ENCODE results near the gene MYZAP.
"Not testable (repeated sequence)": the region's sequence is repeated elsewhere in the genome, so short reads cannot be mapped to it uniquely, and the experiment has no call there.

The MYZAP gene

DNA sequence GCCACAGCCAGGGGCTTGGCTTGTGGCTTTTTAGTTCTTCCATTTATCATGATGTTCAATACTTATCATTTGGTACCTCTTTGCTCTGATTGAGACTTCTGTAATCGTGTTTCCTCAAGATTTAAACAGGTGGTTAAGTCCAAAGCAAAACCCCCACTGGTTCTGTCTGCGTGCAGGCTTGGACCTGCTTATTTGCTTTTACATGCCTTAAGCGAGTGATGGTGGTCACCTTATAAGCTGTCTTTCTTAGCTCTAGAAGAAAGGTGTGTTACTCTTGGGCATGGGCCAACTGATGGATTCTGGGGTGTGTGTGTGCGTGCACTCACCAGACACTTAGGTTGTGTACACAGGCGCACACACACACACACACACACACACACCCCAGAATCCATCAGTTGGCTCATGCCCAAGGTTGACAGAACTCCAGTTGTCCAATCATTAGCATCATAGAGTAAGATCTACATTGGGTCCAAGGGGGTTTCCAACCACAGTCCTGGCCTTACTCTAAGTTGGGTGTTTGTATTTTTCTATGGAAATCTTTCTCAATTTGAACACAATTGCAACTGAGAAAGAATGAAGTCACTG is 1.2 kb downstream of the MYZAP start:
- DNase-seq (ENCODE audit: low spot score), result no peak

DNA sequence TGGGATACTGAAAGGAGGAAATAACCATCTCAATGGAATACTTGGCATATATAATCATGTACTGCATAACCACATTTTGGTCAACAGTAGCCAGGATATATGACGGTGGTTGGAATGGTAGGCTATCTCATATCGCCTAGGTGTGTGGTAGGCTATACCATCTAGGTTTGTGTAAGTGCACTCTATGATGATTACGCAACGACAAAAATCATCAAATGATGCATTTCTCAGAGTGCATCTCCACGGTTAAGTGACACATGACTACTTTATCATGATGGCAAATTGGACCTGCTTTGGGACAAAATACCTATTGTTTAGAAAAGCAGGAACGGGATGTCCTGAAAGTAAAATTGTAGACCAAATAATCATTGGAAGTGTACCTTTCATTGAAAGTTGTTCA is 2.8 kb downstream of the MYZAP start:
- no peak for DNase-seq (ENCODE audit: low spot score)

GRCh38 chr15:57595011-57595866 is 3.5 kb downstream of the MYZAP start:
- no peak for DNase-seq (ENCODE audit: low spot score)

GRCh38 chr15:57596301-57596855 is 4.7 kb downstream of the MYZAP start:
- no peak for DNase-seq (ENCODE audit: low spot score)

- no peak for DNase-seq (ENCODE audit: low spot score)
Measured at GRCh38 chr15:57596978-57597377, 5.3 kb downstream of the MYZAP start.

DNA sequence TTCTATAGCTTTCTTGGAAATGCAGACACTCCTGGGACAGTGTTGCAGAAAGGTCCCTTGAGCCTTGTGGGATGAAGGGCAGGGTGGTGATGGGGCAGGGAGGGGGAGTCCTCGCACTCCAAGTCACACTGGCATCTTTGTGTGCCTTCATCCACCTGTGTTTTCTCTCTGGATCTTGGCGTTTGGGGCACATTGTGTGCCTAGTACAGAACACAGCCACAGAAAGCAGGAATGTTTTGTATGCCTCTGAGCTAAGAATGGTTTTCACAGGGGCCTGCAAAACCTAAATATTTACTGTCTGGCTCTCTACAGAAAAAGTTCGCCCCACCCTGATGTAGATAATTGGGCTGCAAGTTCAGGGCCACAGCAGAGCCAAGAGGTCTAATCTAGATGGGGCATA is 5.7 kb downstream of the MYZAP start:
- no peak for DNase-seq (ENCODE audit: low spot score)

GRCh38 chr15:57598346-57598745 is 6.6 kb downstream of the MYZAP start:
- no peak for DNase-seq (ENCODE audit: low spot score)

- DNase-seq (ENCODE audit: low spot score), result no peak
Measured at GRCh38 chr15:57599296-57599810, 7.6 kb downstream of the MYZAP start.

DNA sequence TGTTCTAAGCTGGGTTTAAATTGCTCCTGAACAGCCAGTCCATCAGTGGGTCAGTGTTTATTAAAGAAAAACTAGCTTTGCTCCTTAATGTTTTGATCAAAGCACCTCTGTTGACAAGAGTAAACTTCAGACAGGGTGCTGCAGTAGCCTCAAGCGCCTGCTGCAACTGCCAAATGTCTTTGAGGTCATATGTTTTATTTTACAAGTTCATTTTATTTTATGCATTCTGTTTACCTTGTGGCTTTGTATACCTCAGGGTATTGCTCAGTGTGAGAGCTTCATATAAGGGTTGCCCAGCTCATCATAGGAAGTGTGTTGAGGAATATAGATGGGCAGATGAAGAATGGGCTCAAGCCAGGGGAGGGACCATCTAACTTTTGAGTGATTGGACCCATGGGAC is 8.5 kb downstream of the MYZAP start:
- no peak for DNase-seq (ENCODE audit: low spot score)

DNA sequence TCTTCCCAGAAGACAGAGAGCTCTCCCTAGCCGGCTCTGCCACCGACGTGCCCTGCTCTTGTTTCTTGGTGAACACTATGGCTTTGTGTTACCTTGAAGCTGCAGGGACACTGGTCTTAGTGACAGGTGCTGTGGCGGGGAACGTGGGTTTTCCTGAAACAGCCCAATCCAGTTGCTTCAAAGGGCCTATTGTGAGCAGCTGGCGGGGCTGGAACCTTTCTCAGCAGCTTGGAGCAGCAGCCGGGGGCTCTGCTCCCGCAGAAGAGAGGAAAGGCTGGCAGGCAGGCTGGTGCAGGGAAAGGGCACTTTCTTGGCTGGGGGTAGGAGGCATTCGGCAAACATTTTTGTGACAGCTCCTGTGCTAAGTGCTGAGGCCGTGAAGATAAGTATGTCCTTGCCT is 12.8 kb downstream of the MYZAP start:
- no peak for DNase-seq (ENCODE audit: low spot score)

DNA sequence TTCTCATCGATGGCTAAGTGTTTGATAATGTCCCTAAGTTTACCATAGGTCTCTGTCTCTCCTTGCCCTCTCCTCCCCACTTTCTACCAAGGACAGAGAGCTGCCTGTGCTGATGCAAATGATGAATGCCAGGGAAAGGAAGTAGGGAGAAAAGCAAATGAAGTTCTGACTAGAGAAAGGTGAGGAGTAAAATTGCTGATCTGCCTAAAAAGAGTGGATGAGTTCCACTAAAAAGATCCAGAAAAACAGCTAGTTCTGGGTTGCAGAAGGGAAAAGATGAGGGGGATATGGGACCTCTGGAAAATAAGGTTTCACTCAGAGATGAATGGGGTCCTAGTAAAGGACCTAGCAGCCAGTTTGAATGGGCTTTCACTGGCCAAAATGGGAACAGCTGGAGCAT is 13.8 kb downstream of the MYZAP start:
- no peak for DNase-seq (ENCODE audit: low spot score)

- no peak for DNase-seq (ENCODE audit: low spot score)
Measured at GRCh38 chr15:57606048-57606447, 14.3 kb downstream of the MYZAP start.

DNA sequence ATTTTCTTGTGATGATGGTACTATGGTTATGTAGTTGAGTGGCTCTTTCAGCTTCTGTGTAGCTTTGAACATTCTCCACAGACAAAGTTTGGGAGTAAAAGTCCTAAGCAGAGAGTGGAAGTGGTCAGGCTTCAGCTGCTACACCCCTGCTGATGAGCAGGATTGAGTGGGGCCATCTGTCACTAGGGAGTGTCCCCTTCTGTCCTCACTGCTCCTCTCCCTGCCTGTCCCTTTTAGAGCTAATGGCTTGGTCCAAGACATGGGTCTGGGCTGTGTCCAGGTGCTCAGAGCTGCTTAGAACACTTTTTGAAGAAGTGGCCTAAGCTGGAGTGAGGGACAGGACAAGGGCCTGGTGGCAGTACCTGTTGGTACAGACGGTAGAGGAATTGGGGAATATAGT is 15.1 kb downstream of the MYZAP start:
- no peak for DNase-seq (ENCODE audit: low spot score)

DNA sequence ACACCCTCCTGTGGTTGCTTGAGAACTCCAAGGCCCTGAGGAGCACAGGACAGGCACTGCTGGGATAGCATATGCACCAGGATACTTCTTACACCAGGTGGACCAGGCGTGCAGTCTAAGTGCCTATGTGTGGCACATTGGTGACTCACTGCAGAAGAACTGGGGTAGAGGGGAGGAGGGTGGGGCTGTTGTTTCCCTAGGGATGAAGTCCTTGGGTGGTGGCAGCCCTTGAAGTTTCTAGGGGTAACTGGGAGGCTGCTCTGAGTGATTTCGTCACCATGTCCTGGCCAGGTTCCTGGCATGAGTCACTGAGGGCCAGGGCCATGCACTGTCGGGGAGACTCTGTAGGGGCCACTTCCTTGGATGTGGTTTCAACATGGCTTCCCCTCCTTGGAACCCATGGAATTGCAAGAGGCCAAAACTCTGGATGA is 15.9 kb downstream of the MYZAP start:
- DNase-seq (ENCODE audit: low spot score), result no peak

- DNase-seq (ENCODE audit: low spot score), result no peak
Measured at GRCh38 chr15:57609805-57610529, 18.3 kb downstream of the MYZAP start.

DNA sequence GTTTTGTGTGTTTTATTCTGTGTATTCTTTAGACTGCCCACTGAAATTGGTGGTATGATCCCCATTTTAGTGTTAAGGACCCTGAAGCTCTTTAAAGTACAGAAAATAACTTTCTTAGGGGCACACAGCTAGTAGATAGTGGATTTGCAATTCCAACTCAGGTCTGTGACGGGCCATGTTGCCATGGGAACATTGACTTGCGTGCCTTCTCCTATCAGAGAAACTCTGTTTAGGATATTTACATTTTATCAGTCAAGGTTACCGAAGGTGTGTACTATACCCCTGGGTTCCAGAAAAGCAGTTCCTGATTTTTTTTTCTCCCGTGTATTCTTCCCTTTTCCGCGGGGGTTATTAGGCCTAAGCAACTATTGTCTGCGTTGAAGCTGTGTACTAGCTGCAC is 19.4 kb downstream of the MYZAP start:
- no peak for DNase-seq (ENCODE audit: low spot score)

GRCh38 chr15:57611938-57612337 is 20.2 kb downstream of the MYZAP start:
- DNase-seq (ENCODE audit: low spot score), result no peak

- no peak for DNase-seq (ENCODE audit: low spot score)
Measured at GRCh38 chr15:57614241-57614640, 22.5 kb downstream of the MYZAP start.

DNA sequence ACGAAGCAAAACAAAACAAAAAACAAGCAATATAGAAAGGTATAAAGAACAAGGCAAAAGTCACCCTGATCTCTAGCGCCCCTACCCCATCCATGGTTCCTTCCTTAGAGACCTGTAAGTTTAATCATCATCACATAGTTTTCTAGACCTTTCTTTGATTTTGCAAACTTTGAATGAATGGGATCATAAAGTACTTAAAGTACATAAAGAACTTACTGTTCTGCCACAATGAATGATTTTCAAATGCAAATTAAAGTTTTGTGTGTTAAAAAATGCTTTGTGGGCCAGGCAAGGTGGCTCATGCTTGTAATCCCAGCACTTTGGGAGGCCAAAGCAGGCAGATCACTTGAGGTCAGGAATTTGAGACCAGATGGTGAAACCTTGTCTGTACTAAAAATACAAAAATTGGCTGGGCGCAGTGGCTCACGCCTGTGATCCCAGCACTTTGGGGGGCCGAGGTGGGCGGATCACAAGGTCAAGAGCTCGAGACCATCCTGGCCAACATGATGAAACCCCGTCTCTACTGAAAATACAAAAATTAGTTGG is 24.3 kb downstream of the MYZAP start:
- not testable (repeated sequence) for DNase-seq (ENCODE audit: low spot score)

- DNase-seq (ENCODE audit: low spot score), result no peak
Measured at GRCh38 chr15:57618325-57618724, 26.6 kb downstream of the MYZAP start.

- DNase-seq (ENCODE audit: low spot score), result no peak
Measured at GRCh38 chr15:57619746-57620145, 28.0 kb downstream of the MYZAP start.

GRCh38 chr15:57624730-57625129 is 33.0 kb downstream of the MYZAP start:
- no peak for DNase-seq (ENCODE audit: low spot score)
